VCaP (cell line): ENCODE results near the gene NLRP1.
A peak's percentile ranks its signal among the peaks of the same experiment; 100 is the strongest.

Source experiments
- H3K27ac ChIP-seq: fragments of 450-650 bp; 2 replicates; pipeline ENCODE4 v1.5.1; 2017
- CTCF ChIP-seq: fragments of 450-650 bp; conservative IDR thresholded peaks from 2 replicates; pipeline ENCODE4 v1.5.1; 2017; ENCODE audit warnings: mild to moderate bottlenecking, moderate library complexity

Gene NLRP1

GRCh38 chr17:5510771-5511170 lies 73.5 kb downstream of the NLRP1 start:
- TF ChIP-seq CTCF, result no peak
- no peak overlapping the region for H3K27ac ChIP-seq

- TF ChIP-seq CTCF, result no peak
- no peak overlapping the region for H3K27ac ChIP-seq
Observed at GRCh38 chr17:5509482-5509881, 74.8 kb downstream of the NLRP1 start.

GRCh38 chr17:5508810-5509209 lies 75.5 kb downstream of the NLRP1 start:
- no peak for TF ChIP-seq CTCF
- H3K27ac ChIP-seq, result no peak overlapping the region

GRCh38 chr17:5506307-5506706 lies 78.0 kb downstream of the NLRP1 start:
- peak; percentile 48 for TF ChIP-seq CTCF
- H3K27ac ChIP-seq, result no peak overlapping the region

GRCh38 chr17:5502552-5502951 lies 81.8 kb downstream of the NLRP1 start:
- TF ChIP-seq CTCF, result no peak
- no peak overlapping the region for H3K27ac ChIP-seq

- TF ChIP-seq CTCF, result no peak
- H3K27ac ChIP-seq, result no peak overlapping the region
Observed at GRCh38 chr17:5501685-5502084, 82.6 kb downstream of the NLRP1 start.

GRCh38 chr17:5500589-5501391 lies 83.5 kb downstream of the NLRP1 start:
- no peak overlapping the region for H3K27ac ChIP-seq
- no peak for TF ChIP-seq CTCF
